ENCODE measurements around the gene GRM1.

DNA sequence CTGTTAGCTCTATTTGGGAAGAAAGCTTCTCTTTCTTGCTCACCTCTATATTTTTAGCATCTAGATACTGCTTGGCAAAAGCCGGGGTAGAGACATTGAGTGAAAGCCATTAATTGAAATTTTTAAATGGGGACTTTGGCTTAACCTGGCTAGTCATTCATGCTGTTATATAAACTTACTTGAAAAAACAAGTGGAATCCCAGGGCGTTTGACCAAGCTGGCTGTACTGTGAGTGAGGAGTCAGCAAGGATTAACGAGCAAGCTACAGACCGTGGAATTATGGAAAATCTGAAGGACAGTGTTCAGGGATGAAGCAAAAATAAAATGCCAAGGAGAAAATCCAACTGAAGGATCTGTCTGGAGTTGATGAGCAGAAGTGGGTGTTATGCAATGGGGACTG is 232.0 kb downstream of the GRM1 start:
- no peak for TF ChIP-seq EZH2 (IDR thresholded peaks at IDR 0.05; ENCODE audit: insufficient read depth, poor library complexity, severe bottlenecking)
- no peak for TF ChIP-seq EZH2phosphoT487 (IDR thresholded peaks at IDR 0.05; ENCODE audit: insufficient read depth, low read depth)

All from GM23248 (cell line).